Activated naive CD8-positive, alpha-beta T cell treated with anti-CD3 and anti-CD28 coated beads, Interleukin-2, amount 50 U/mL, for 24 hours (primary cell): ENCODE data around the gene FOXO1.
A peak's percentile ranks its signal among the peaks of the same experiment; 100 is the strongest.

Experiments used
- ATAC-seq: fragments of 150-1000 bp; cut with Tn5 transposase; one replicate; pipeline ENCODE4 v1.10.0; 2021
- DNase-seq: peaks from one replicate; pipeline ENCODE4 v3.0.0; 2021
- H3K27ac Mint-ChIP-seq: one replicate; pipeline ENCODE4 v1.8.0; 2021; ENCODE audit warnings: mild to moderate bottlenecking, mixed read lengths
- H3K27me3 Mint-ChIP-seq: one replicate; pipeline ENCODE4 v1.8.0; 2021; ENCODE audit warnings: mixed read lengths
- H3K36me3 Mint-ChIP-seq: one replicate; pipeline ENCODE4 v1.8.0; 2021; ENCODE audit warnings: low read depth, mixed read lengths
- H3K4me1 Mint-ChIP-seq: one replicate; pipeline ENCODE4 v1.8.0; 2021; ENCODE audit warnings: mixed read lengths
- H3K4me3 Mint-ChIP-seq: one replicate; pipeline ENCODE4 v1.8.0; 2021; ENCODE audit warnings: mild to moderate bottlenecking, moderate library complexity, mixed read lengths
- H3K9me3 Mint-ChIP-seq: one replicate; pipeline ENCODE4 v1.8.0; 2021; ENCODE audit warnings: mixed read lengths

Gene FOXO1

GRCh38 chr13:40572961-40573360 is 93.5 kb downstream of the FOXO1 start:
- DNase-seq, result no peak
- peak; percentile 31 for ATAC-seq
- H3K27ac Mint-ChIP-seq, result peak overlapping the region; percentile 56
- no peaks in the 10 kb centered on the region for H3K9me3 Mint-ChIP-seq
- no peak overlapping the region for H3K4me3 Mint-ChIP-seq
- no peaks in the 10 kb centered on the region for H3K27me3 Mint-ChIP-seq
- no peaks in the 10 kb centered on the region for H3K36me3 Mint-ChIP-seq
- peaks cover 96% of the 10 kb centered on the region for H3K4me1 Mint-ChIP-seq

- Mint-ChIP-seq H3K27me3 (no peaks in the 10 kb centered on the region), H3K36me3 (no peaks in the 10 kb centered on the region), H3K4me3 (peak overlapping the region; percentile 27), H3K4me1 (peaks cover 95% of the 10 kb centered on the region), H3K9me3 (no peaks in the 10 kb centered on the region), H3K27ac (peak overlapping the region; percentile 61)
- DNase-seq (no peak), ATAC-seq (no peak)
These were observed 95.0 kb downstream of the FOXO1 start for GRCh38 chr13:40571338-40571963.

DNA sequence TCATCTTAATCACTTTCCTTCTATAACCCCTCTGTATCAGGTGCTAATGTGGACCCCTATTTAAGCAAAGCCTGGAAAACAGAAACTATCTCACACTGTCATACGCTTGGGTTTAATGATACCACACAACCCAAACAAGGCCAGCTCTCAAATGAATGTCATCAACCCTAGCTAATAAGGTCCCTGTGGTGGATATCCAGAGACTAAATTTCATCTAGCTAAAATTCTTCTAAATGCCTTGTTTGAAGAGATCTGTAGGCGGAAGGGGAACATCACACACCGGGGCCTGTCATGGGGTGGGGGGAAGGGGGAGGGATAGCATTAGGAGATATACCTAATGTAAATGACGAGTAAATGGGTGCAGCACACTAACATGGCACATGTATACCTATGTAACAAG is 95.5 kb downstream of the FOXO1 start:
- Mint-ChIP-seq H3K27ac (peak overlapping the region; percentile 71), H3K9me3 (no peaks in the 10 kb centered on the region), H3K36me3 (no peaks in the 10 kb centered on the region), H3K4me1 (peaks cover 96% of the 10 kb centered on the region), H3K4me3 (peak overlapping the region; percentile 28), H3K27me3 (no peaks in the 10 kb centered on the region)
- ATAC-seq (peak; percentile 39), DNase-seq (no peak)

GRCh38 chr13:40569024-40569350 is 97.5 kb downstream of the FOXO1 start:
- ATAC-seq, result no peak
- no peaks in the 10 kb centered on the region for H3K9me3 Mint-ChIP-seq
- DNase-seq, result no peak
- H3K4me3 Mint-ChIP-seq, result no peak overlapping the region
- H3K27me3 Mint-ChIP-seq, result no peaks in the 10 kb centered on the region
- H3K36me3 Mint-ChIP-seq, result no peaks in the 10 kb centered on the region
- peak overlapping the region; percentile 65 for H3K27ac Mint-ChIP-seq
- H3K4me1 Mint-ChIP-seq, result peaks cover 96% of the 10 kb centered on the region

GRCh38 chr13:40568246-40569023 is 98.0 kb downstream of the FOXO1 start:
- H3K36me3 Mint-ChIP-seq, result no peaks in the 10 kb centered on the region
- no peaks in the 10 kb centered on the region for H3K9me3 Mint-ChIP-seq
- peak overlapping the region; percentile 65 for H3K27ac Mint-ChIP-seq
- peaks cover 96% of the 10 kb centered on the region for H3K4me1 Mint-ChIP-seq
- ATAC-seq, result no peak
- no peak overlapping the region for H3K4me3 Mint-ChIP-seq
- no peak for DNase-seq
- H3K27me3 Mint-ChIP-seq, result no peaks in the 10 kb centered on the region

- H3K36me3 Mint-ChIP-seq, result peaks cover 3% of the 10 kb centered on the region
- H3K4me3 Mint-ChIP-seq, result no peak overlapping the region
- peaks cover 96% of the 10 kb centered on the region for H3K4me1 Mint-ChIP-seq
- no peak for ATAC-seq
- H3K27ac Mint-ChIP-seq, result peak overlapping the region; percentile 68
- no peaks in the 10 kb centered on the region for H3K27me3 Mint-ChIP-seq
- no peaks in the 10 kb centered on the region for H3K9me3 Mint-ChIP-seq
- no peak for DNase-seq
These were observed 99.6 kb downstream of the FOXO1 start for GRCh38 chr13:40566811-40567210.

DNA sequence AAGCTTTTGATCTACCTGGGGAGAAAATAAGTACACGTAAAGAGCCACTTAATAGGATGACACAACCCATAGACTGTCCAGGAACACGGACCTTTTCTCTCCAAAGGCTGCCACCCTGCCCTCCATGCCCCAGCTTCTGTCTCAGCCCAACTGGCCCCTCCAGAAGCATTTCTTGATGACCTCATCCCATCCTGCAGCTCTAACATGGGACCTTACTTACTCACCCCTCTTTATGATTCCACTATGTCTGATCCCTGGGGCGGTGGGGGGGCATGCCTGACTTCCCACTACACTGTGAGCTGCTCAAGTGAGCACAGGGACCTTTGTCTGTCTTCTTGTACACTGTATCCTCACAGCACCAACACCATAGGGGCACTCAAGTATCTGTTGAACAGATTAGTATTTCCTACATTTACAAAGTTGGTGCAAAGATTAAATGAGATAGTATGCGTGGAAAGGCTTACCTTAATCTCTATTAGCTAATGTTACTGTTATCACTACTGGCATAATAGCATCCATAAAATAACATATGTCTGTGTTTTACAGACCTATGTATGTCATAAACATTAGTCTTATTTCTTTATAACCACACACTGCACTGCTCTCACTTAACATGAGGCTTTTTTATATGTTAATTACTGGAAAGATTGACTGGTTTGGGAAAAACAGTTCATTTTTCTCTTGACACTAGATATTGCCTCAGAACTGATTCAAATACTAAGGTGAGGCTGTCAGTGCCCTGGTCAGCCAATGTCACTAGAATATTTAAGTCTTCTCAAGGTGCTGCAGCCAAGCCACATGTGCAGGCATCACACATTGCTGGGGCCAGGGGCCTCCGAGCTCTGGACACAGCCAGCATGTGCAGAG is 100.9 kb downstream of the FOXO1 start:
- DNase-seq (no peak), ATAC-seq (peak; percentile 75)
- peaks cover 8% of the 10 kb centered on the region for H3K36me3 Mint-ChIP-seq
- no peaks in the 10 kb centered on the region for H3K27me3 Mint-ChIP-seq
- H3K9me3 Mint-ChIP-seq, result no peaks in the 10 kb centered on the region
- peak overlapping the region; percentile 88 for H3K27ac Mint-ChIP-seq
- peaks cover 88% of the 10 kb centered on the region for H3K4me1 Mint-ChIP-seq
- peak overlapping the region; percentile 35 for H3K4me3 Mint-ChIP-seq

DNA sequence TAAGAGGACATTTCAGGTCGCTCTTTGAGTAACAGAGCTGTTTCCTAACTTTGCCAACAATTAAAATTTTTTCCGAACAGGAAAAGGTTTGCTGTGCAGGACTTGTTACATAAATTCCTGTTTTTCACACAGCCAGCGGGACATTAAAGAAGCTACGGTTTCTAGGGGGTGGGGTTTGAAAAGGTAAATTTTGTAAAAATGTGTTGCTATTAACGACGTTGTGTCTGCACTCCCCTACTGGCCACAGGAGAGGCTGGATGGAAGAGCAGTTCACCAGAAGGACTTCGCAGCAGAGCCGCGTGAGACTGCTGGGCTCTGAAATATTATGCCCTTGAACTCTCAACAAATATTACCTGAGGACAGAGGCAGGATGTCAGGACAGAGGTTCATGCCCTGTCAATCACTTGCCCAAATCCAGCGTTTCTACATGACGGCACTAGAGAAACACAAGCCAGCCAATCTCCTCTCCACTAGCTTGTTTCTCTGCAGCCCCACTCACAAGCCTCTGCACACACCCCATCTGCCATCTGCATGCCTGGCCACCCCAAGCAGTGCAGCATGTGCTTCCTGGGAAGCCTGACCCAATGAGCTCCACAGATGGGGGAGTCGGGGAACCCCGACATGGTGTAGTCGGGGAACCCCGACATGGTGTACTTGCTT is 102.0 kb downstream of the FOXO1 start:
- peaks cover 87% of the 10 kb centered on the region for H3K4me1 Mint-ChIP-seq
- peaks cover 19% of the 10 kb centered on the region for H3K36me3 Mint-ChIP-seq
- no peaks in the 10 kb centered on the region for H3K27me3 Mint-ChIP-seq
- ATAC-seq (peak; percentile 26), DNase-seq (no peak)
- H3K4me3 Mint-ChIP-seq, result peak overlapping the region; percentile 35
- no peaks in the 10 kb centered on the region for H3K9me3 Mint-ChIP-seq
- peak overlapping the region; percentile 88 for H3K27ac Mint-ChIP-seq

- ATAC-seq, result no peak
- H3K4me3 Mint-ChIP-seq, result peak overlapping the region; percentile 23
These were observed 102.9 kb downstream of the FOXO1 start for GRCh38 chr13:40563350-40564125.

GRCh38 chr13:40562975-40563349 is 103.5 kb downstream of the FOXO1 start:
- H3K27ac Mint-ChIP-seq, result peak overlapping the region; percentile 88
- H3K4me1 Mint-ChIP-seq, result peaks cover 84% of the 10 kb centered on the region
- peak; percentile 38 for DNase-seq
- H3K36me3 Mint-ChIP-seq, result peaks cover 34% of the 10 kb centered on the region
- no peak for ATAC-seq
- no peaks in the 10 kb centered on the region for H3K27me3 Mint-ChIP-seq
- H3K4me3 Mint-ChIP-seq, result peak overlapping the region; percentile 23
- H3K9me3 Mint-ChIP-seq, result no peaks in the 10 kb centered on the region

More at GRCh38 chr13:40563350-40564125, 102.9 kb downstream of the FOXO1 start:
- H3K9me3 Mint-ChIP-seq, result no peaks in the 10 kb centered on the region
- peaks cover 87% of the 10 kb centered on the region for H3K4me1 Mint-ChIP-seq
- peak overlapping the region; percentile 88 for H3K27ac Mint-ChIP-seq
- no peak for DNase-seq
- H3K36me3 Mint-ChIP-seq, result peaks cover 28% of the 10 kb centered on the region
- H3K27me3 Mint-ChIP-seq, result no peaks in the 10 kb centered on the region

DNA sequence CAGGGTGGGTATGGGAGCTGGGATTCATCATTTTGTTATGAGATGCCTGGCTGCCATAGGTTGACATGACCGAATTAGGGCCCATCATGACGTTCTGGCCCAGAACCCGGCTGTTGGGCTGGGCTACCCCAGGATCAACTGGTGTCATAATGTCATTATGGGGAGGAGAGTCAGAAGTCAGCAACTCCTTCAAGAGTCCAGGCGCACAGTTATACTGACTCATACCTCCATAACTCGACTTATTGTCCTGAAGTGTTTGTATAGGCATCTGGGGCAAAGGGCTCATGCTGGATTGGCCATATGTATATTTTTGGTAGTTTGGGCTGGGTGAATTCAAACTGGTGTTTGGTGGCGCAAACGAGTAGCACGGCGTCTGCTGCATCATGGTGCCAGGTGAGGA is 106.5 kb downstream of the FOXO1 start:
- Mint-ChIP-seq H3K4me3 (no peak overlapping the region), H3K27ac (no peak overlapping the region), H3K27me3 (no peaks in the 10 kb centered on the region), H3K36me3 (peaks cover 46% of the 10 kb centered on the region), H3K4me1 (peaks cover 71% of the 10 kb centered on the region), H3K9me3 (no peaks in the 10 kb centered on the region)
- no peak for DNase-seq
- ATAC-seq, result no peak

DNA sequence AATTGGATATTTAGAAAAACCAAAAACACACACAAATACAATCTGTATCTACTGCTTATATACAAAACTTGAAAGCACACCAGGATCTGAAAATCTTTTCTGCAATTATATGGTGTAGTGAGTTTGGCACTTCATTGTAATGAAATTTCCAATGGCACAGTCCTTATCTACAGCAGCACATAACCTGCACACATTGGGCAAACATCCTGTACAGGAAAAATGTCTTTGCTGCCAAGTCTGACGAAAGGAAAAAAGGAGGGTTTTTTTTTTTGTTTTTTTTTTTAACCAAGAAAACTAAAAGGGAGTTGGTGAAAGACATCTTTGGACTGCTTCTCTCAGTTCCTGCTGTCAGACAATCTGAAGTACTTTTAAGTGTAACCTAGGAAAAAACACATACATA is 107.8 kb downstream of the FOXO1 start:
- Mint-ChIP-seq H3K27me3 (no peaks in the 10 kb centered on the region), H3K4me3 (no peak overlapping the region), H3K9me3 (no peaks in the 10 kb centered on the region), H3K27ac (peak overlapping the region; percentile 29), H3K36me3 (peaks cover 46% of the 10 kb centered on the region), H3K4me1 (peaks cover 63% of the 10 kb centered on the region)
- DNase-seq, result no peak
- ATAC-seq, result no peak

- H3K27ac Mint-ChIP-seq, result no peak overlapping the region
- H3K4me1 Mint-ChIP-seq, result peaks cover 64% of the 10 kb centered on the region
- no peak for DNase-seq
- no peak for ATAC-seq
- H3K36me3 Mint-ChIP-seq, result peaks cover 42% of the 10 kb centered on the region
- no peaks in the 10 kb centered on the region for H3K27me3 Mint-ChIP-seq
- no peaks in the 10 kb centered on the region for H3K9me3 Mint-ChIP-seq
- no peak overlapping the region for H3K4me3 Mint-ChIP-seq
These were observed 110.0 kb downstream of the FOXO1 start for GRCh38 chr13:40556453-40556852.

DNA sequence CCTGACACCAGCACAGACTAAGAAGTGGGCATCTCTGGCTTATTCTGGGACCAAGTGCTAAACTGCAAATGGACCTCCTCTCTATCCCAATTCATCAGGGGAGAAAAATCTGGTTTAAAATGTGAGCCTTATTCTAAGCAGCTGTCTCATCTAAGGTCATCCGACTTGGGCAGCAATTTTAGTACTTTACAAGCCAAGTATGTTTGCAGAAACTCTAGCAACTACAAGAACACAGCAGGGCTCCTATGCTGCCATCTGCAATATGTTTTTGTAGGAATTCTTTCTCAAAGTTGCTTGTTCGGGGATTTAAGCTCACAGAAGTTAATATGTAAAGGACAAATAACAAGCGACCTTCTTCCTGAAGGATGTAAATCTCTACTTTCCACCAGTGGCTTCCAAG is 113.1 kb downstream of the FOXO1 start:
- Mint-ChIP-seq H3K4me3 (no peak overlapping the region), H3K27me3 (no peaks in the 10 kb centered on the region), H3K27ac (no peak overlapping the region), H3K4me1 (peaks cover 46% of the 10 kb centered on the region), H3K9me3 (no peaks in the 10 kb centered on the region), H3K36me3 (peaks cover 16% of the 10 kb centered on the region)
- ATAC-seq, result no peak
- no peak for DNase-seq
